Measurements from ENCODE around the gene LAMB3.

Gene LAMB3

GRCh38 chr1:209619696-209620486, 32.3 kb downstream of the LAMB3 start:
- TF ChIP-seq CTCF (IDR thresholded peaks at IDR 0.05; ENCODE audit: low read depth, low read length) = no peak
- in situ Hi-C loops (cut with HindIII; ENCODE audit: low sequenced_read_pairs) = no loop called here
- no peak for DNase-seq (ENCODE audit: low read depth, low spot score)
- no peak overlapping the region for H3K4me3 ChIP-seq (ENCODE audit: low read depth, low read length)

- no peak for DNase-seq (ENCODE audit: low read depth, low spot score)
- H3K4me3 ChIP-seq (ENCODE audit: low read depth, low read length) = no peak overlapping the region
- TF ChIP-seq CTCF (IDR thresholded peaks at IDR 0.05; ENCODE audit: low read depth, low read length) = no peak
- in situ Hi-C loops (cut with HindIII; ENCODE audit: low sequenced_read_pairs) = no loop called here
Measured at GRCh38 chr1:209618756-209619420, 33.3 kb downstream of the LAMB3 start.

- no peak for TF ChIP-seq CTCF (IDR thresholded peaks at IDR 0.05; ENCODE audit: low read depth, low read length)
- no peak overlapping the region for H3K4me3 ChIP-seq (ENCODE audit: low read depth, low read length)
Measured at GRCh38 chr1:209618291-209618690, 33.9 kb downstream of the LAMB3 start.

GRCh38 chr1:209617755-209618154, 34.5 kb downstream of the LAMB3 start:
- in situ Hi-C loops (cut with HindIII; ENCODE audit: low sequenced_read_pairs) = no loop called here
- no peak for TF ChIP-seq CTCF (IDR thresholded peaks at IDR 0.05; ENCODE audit: low read depth, low read length)
- DNase-seq (ENCODE audit: low read depth, low spot score) = no peak
- no peak overlapping the region for H3K4me3 ChIP-seq (ENCODE audit: low read depth, low read length)

More at GRCh38 chr1:209618291-209618690, 33.9 kb downstream of the LAMB3 start:
- DNase-seq (ENCODE audit: low read depth, low spot score) = no peak
- in situ Hi-C loops (cut with HindIII; ENCODE audit: low sequenced_read_pairs) = no loop called here

- H3K4me3 ChIP-seq (ENCODE audit: low read depth, low read length) = no peak overlapping the region
- in situ Hi-C loops (cut with HindIII; ENCODE audit: low sequenced_read_pairs) = no loop called here
- DNase-seq (ENCODE audit: low read depth, low spot score) = no peak
- no peak for TF ChIP-seq CTCF (IDR thresholded peaks at IDR 0.05; ENCODE audit: low read depth, low read length)
Measured at GRCh38 chr1:209617047-209617673, 35.1 kb downstream of the LAMB3 start.

- no peak for DNase-seq (ENCODE audit: low read depth, low spot score)
- in situ Hi-C loops (cut with HindIII; ENCODE audit: low sequenced_read_pairs) = no loop called here
- H3K4me3 ChIP-seq (ENCODE audit: low read depth, low read length) = no peak overlapping the region
- no peak for TF ChIP-seq CTCF (IDR thresholded peaks at IDR 0.05; ENCODE audit: low read depth, low read length)
Measured at GRCh38 chr1:209616366-209617046, 35.7 kb downstream of the LAMB3 start.
